Fibroblast of the conjunctiva (primary cell): ENCODE results near the gene CALML5.

Source experiments
- DNase-seq: peaks from one replicate; pipeline ENCODE4 v3.0.0-alpha.2; 2010; ENCODE audit warnings: low read depth

The CALML5 gene

DNA sequence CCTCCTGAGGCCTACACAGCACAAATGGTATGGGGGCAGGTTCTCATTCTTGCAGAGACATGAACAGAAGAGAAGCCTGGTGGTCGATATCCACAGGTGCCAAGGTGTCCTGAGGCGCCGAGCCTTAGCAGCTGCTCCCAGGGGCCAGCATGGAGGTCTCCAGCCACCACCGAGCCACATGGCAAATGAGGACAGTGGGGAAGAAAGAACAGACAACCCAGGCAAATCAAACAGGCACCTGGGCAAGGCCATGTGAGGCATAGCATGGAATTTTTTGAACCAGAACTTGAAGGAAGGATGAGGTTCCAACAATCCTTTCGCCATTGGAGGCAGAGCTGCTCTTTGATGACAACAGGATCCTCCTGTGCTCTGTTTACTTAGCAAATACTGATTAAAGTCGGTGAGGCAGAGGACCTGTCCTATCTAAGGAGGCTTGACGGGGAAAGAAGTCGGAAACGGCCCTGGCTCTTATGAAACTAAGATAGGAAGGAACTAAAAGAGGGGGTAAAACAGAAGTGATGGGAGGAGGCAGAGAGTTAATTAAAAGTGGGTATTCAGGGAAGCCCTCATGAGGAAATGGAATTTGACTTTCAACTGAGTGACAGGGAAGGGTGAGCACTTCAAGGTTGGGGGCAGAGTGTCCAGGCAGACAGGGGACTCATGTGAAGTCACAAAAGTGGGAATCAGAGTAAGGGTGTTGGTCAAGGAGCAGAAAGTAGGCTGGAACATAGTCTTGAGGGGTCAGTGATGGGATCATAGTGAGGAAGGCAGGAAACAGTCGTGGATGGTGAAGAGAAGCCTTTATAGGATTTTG, 16.8 kb upstream of the CALML5 start:
- no peak for DNase-seq

DNA sequence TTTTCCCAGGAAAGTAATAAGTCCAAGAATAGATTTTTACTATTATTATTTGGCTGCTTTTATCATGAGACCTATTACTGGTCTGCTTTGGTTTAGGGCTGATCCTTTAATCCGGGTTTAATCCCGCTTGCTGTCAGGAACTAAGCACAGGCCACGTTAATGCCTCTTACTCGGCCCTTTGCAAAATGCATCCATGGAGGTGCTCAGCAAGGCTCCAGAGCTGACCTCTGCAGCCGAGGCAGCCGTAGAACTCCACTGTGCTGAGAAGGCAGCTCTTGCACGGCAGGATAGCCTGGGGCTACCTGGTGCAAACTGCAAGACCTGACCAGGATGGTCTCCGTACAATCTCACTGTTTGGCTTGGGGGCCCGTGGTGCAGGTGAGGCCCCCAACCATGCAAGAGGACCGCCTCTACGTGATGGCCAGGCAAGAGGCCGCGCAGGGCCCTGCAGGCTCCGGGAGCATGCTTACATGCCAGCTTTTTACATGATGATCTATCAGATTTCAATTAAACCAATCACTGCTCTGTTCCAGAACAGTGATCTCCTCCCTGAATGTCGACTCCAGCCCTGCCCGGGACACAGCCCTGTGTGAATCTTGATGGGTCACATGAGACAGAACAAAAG, 15.0 kb upstream of the CALML5 start:
- no peak for DNase-seq

DNA sequence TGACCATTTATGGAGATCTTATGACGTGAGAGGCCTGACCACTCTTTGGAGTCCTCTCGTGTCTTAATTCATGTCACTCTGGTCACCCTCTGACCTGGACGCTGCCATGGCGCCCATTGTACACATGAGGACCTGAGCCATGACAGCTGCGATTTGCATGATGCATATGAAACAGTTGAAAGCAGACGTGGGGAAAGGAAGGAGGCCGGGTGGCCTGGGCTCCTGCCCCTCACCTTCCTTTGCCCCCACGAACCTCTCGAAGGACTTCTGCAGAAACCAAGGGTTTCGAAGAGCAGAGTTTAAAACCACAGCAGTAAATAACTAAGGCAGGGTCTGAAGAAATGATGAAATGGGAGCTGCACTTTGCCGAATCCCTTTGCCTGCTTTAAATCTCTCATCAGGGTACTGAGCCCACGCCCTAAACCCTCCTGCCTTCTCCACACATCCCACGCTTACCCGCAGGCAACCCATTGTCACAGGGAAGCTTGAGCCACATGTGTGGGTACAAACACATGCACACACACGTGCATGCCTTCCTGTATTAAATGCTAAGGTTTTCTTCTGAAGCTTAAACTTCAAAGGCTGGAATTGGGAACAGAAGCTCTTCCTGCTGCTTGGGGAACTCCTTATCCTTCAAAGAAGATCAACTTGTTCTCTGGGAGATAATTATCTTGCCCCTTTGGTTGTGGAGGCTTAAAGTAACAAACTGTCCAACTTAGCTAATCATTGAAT, 13.7 kb upstream of the CALML5 start:
- no peak for DNase-seq

DNA sequence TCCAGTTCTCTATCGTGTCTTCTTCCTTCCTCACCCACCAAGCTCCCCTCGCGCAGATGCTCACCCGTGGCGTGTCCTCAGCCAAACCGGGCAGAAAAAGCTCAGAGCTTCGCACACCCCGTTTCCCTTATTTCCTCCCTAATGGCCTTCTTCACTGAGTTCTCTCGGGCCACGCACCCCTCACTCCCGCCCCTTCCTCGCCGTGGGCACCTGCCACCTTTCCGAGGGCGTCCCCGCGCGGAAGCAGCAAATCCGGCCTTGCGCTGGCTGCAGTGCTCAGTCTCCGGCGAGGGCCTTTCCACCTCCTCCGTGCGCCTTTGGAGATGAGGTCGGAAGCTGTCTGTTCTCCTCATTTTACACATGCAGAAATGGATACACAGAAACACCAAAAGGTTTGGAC, 13.0 kb upstream of the CALML5 start:
- DNase-seq: no peak

DNA sequence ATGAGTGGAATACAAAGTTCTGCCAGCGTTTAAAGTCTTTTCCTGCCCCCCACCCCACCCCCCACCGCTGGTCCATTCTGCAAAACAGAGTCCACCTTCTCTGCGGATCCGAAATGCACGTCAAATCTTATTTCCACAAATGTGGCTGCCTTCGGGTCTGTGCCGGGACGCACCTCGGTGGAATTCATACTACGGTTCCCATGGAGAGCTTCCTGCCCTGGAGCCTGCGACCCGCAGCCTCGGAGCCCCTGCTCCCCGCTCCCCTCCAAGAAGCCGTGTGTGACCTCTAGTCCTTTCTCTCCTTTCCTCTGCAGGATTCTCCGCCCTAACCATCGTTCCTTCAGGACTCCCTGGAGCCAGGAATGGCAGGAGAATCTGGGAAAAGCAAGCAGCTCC, 12.5 kb upstream of the CALML5 start:
- no peak for DNase-seq

DNA sequence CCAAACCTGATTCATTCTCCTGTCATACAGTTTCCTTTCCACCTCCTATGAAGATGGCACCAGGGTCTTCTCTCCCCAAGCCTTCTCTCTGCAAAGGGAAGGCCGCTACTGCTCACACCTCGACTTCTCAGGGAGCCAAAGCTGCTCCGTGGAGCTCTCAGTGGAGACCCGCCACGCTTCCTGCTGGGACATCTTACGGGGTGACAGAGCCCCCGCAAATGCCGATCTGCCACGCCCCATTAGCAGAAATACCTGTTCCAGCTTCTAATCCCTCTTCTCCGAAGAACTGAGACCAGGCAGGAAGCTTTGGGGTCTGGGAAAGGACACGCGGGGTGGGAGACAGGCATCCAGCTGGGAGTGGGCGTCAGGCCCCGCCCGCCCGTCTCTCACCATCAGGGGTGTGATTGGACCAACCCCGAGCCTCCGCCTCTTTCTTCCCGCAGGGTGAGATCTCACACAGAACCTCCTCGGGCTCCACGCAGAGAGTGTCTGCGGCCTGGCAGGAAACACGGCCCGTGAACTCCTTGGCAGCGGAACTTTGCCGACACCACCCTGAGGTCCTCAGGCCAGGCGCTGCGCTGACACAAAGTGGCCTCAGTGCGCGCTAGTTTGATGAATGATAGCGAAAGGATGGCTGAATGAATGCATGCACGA, 12.0 kb upstream of the CALML5 start:
- no peak for DNase-seq

DNA sequence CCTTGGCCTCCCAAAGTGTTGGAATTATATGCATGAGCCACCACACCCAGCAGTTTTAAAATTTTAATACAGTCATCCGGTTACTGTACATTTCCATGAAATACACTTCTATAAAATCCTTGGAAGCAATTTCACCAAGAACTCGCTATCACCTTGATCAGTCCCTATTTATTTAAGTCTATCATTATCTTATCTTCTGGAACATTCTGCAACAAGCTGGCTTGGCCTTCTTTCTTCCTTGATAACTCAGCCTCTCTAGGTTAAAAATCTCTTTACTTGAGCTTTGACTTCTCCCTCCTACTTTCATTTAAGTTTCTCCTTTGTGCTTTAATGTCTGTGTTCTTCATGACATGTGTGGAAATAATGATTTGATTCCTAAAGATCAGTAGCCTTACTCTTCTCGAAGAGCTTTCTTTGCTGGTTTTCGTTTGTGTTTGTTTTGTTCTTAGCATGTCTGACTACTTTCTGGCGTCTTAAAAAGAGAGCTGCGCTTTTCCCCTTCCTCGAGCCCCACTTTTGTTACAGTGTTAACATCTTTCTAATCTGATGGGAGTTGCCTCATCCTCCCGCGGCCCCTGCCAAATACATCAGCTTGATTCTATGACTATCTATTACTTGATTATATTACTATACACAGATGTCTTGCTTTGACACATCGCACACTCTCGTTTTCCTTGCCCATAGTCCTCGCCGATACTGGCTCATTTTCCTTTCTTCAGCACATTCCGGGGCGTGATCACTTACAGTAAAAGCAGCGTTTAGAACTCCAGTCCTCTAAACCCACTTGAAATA, 11.1 kb upstream of the CALML5 start:
- DNase-seq: no peak

DNA sequence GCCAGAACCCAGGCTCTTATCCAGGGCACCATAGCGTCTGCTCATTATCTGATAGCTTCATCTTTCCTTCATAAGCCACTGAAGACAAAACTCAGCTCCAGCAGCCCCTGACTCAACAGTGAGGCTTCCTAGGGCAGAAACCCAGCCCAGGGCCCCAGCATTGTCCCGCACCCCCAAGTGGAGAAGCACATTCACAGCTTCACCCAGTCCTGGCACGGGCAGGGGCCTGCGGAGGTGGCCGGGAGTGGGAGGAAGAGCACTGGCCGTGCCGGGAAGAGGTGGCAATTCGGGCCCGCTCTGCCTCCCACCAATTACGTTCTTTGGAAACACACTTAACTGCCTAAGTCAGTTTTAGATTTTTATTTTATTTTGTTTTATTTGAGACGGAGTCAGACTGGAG, 10.3 kb upstream of the CALML5 start:
- no peak for DNase-seq

DNA sequence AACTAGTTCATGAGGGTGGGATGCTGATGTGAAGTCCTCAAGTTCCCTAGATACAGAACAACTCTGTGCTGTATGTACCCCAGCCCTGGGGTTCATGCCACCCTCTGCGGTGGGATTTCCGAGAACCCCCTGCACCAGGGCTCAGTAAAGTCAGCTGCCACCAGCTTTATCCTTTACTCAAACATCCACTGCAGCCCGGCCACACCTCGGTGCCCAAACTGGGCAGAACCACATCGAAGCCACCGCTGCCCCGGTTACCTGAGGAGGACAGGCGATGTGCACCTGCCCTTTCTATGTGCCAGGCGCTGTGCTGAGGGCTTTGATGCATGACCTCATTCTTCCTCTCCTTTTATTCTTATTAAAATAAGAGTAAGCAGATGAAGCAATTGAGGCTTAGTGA, 9.9 kb upstream of the CALML5 start:
- no peak for DNase-seq

DNA sequence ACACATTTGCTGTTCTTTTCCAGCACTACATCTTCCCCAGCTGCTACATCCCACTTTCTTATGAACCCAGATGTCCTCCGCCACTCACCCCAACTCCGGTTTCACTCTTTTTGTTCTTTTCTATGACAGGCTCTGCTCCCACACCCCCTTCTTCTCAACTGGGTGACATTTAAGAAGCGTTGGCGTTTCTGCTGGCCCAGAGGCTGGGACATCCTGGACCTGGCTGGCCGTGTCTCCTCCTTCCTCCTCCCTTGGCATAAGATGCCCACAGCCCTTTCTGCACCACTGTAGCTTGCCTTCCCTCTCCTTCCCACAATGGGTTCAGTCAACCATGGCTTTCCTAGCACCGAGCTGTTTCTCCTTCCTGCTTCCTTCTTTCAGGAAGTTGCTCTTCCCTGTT, 9.4 kb upstream of the CALML5 start:
- DNase-seq: no peak

DNA sequence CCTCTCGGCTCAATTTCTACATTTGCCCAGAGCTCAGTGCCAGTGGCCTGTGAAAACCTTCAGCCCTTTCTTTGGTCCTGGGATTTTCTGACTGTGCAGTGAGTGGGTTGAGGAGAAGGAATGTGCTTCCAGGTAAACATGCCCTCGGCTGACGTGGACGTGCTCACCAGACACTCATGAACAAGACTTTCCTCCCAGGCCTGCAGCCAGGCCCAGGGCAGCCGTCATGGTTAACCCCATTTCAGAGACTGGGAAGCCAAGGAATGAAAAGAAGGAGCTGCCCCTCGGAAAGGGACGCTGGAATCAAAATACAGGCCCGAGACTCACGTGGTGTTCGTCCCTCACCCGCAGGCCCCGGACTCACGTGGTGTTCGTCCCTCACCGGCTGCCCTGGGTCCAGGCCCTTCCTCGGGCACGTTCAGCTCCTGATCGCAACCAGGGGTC, 8.8 kb upstream of the CALML5 start:
- DNase-seq: no peak

DNA sequence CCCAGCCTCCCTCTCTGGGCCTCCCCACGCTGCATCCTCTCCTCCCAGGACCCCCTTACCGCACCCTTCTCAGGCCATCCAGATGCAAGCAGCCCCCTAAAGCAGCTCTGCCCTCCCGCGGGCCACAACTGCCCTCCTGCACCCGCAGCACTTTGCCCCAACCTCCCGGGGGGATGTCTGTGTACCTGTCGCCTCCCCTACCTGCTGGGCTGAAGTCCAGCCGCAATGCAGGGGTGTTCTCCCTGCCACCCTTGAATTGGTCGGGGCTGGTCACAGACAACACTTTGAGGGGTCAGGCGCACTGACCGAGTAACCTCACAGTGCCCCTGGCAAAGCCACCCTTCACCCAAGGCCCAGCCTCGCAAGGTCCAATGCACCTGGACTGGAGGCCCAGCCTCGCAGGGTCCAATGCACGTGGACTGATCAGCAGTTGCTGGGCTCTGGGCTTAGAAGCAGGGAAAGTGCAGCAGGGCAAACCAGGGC, 8.3 kb upstream of the CALML5 start:
- no peak for DNase-seq

DNA sequence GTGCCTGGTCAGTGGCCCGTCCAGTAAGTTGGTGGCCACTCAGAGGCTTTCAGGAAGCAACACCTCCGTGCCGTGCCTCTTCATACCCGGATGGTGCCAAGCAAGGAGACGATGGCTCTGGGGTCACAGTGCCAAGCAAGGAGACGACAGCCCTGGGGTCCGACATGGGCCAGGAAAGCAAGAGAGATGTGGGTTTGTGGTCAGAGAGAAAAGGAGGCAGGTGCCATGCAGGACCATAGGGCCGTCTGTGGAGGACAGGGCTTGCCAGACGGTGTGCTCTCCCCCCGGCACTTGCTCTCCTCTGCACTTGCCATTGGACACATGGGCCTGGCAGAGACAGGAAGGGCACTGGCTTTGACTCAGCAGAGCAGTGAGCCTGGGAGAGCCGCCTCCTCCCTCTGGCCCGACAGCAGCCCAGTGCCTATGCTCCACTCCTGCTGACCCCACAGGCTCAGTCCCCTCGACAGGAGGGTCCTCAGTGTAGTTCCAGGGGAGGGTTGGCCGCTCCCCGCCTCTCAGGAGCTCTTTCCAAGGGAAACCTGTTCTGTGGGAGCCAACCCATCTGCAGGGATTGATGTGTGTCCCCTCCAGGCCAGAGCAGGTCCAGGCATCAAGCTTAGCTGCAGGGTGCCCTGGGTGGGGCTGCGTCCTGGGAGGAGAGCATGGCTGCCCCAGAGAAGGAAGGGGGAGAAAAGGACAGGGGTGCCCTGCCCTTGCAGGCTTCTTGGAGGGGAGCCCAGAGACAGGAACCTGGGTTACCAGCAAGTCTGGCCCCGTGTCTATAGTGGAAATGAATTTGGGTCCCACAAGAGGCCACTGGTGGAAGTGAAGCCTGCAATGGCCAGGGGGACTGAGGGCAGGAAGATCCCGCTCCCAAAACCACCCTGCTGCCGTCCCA, 7.6 kb upstream of the CALML5 start:
- no peak for DNase-seq

DNA sequence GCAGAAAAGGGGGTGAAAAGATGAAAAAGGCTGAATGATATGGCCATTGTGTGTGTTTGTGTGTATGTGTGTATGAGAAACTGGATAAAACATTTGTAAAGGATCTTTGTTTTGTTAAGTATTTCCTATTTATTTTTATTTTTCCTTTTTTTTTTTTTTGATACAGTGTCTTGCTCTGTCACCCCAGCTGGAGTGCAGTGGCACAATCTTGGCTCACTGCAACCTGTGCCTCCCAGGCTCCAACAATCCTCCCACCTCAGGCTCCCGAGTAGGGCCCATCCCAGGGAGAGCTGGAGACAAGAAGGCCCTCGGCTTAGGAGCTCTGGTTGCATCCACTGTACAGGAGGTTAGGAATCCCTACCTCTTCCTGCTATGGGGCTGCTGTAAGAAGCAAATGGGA, 6.9 kb upstream of the CALML5 start:
- no peak for DNase-seq

DNA sequence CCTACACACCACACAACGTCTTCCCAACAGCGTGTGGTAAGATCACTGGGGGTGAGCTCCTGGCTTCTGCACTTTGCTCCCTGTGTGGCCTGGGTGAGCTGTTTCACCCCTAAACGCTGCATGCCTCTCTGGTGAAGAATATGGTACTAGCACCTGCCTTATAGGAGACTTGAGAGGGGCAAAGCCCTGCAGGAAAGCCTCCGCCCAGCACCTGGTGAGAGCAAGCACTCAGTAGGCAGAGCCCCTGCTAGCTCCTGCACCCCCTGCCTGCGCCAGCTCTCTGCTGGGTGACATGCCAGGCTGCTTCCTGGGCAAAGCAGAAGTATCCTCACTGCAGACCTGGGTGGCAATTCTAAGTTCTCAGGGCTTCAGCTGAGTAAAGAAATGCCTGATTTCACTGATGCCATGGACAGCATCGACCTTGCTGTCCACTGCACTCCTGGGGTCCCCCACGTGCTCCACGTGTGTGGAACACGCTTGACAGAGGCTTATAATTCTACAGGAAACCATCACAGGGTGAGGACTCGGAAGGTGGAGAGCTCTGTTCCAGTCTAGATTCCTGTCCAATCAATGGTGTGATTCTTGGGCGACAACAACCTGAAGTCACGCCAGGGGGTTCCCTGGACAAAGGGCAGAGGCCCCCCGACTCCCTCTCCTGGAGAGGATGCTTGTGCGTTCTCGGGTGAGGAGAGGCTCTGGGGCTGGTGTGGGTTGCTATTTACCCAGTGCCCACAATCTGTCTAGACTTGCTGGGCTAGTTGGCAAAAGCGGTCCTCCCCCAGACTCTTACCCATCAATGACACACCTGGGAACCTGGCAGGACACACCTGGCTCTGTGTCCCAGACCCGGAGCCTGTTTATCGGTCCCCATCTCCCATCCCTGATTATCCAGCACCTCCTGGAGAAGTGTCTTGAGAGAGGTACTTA, 5.0 kb upstream of the CALML5 start:
- DNase-seq: no peak

DNA sequence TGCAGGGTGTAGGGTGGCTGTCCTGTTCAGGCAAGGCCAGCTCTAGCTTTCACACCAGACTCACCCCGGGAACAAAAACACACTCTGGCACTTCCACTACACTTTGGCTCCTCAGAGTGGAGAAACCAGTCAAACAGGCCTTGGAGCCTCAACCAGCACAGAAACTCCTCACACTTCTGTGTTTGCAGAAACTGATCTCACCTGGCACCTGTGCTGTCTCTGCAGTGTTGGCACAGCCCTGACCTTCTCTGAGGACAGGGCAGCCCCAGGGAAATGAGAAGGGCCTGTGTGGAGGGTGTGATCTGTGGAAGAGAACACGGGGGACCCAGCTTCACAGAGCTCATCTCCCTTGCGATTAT, 4.1 kb upstream of the CALML5 start:
- no peak for DNase-seq

DNA sequence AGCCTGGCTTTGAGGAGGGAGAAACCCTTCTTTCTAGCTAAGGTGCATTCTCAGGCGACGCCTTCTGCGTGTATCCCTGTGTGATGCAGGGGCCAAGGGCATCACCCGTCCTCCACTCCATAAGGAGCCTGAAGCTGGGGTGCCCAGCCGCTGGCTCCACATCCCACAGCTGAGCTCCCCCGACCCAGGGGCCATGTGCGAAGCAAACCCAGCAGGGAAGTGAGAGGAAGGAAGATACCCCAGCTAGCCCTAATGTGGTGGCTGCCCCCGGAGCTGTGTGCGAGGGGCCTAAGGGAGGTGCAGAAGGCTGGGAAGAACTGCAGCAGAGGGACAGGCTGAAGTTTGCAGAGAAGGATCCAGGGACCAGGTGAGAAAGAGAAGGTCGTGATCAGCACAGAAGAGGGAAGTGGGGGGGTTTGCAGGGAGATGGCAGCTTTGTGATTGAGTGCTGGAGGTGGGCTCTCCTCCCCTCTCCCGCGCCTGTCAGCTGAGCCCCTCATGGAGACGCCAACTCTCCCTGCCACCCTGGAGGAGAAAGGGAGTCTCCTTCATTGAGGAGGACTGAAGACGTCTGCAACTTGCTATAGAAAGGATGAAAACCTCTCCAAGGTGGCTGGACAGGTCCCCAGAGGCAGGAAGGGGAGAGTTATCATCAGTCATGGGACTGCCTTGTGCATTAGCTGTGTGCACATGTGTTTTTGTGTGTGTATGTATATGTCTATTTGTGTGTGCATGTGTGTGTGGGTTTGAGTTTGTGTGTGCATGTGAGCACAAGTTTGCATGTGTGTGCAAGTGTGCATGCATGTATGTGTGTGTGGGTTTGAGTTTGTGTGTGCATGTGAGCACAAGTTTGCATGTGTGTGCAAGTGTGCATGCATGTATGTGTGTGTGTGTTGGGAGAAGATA, 3.5 kb upstream of the CALML5 start:
- no peak for DNase-seq

DNA sequence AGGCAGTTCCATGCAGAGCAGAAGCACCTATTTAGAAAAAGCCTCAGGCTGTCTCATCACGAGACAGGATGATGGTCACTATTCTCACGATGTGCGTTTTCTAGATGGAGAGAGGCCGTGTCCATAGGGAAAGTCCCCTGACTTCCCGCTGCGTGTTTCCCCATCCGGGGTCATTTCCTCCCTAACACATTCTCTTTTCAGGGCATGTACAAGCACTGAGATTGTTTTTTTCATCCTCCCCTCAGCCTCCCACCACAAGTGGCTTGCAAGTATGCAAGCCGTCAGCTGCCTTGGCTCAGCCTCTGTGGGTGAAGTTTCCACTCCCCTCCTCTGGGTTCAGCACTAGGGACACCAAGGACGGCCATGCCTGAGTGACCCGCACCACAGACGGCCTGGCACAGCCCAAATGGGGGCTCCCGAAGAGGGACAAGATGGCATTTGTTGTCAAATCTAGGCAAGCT, 2.7 kb upstream of the CALML5 start:
- DNase-seq: no peak
